Hematopoietic multipotent progenitor cell treated with erythropoietin and hydrocortisone succinate and interleukin-3 and kit ligand, for 17 days (in vitro differentiated cells): ENCODE data around the gene ADH1A.
"Not testable (repeated sequence)": the region's sequence is repeated elsewhere in the genome, so short reads cannot be mapped to it uniquely, and the experiment has no call there.

ENCODE experiments used
- DNase-seq: peaks from one replicate; pipeline ENCODE4 v3.0.0-alpha.2; 2015; ENCODE audit warnings: low spot score

Gene ADH1A

DNA sequence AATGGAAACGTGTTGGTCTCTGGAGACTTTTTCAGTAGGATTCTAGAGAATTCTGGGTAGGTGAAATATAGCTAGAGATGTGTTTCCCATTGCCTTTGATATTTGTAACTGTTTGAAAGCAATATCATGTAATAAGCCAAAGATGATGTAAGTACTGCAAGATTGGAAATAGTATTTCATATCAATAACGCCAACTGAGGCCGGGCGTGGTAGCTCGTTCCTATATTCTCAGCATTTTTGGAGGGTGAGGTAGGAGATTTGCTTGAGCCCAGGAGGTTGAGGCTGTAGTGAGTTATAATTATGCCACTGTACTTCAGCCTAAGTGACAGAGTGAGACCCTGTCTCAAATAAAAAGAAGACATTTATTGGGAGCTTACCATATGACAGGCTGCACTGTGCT, 9.5 kb downstream of the ADH1A start:
- DNase-seq = no peak

DNA sequence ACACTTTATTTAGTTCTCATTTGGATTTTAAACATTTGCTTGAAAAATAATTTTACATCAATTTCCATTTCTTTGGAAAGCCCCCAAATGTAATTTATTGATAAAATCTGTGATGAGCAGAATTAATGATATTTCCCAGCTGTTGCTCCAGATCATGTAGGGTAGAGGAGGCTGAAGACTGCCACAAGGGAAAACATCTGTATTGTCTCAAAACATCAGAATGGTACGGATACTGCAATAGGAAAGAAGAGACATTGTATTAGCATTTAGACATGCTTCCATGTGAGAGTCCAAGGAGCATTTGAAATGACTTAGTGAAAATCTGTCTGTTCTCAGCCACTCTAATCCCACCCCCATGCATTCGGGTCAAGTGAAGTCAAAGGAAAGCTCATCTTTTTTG, 14.4 kb downstream of the ADH1A start:
- DNase-seq = no peak

DNA sequence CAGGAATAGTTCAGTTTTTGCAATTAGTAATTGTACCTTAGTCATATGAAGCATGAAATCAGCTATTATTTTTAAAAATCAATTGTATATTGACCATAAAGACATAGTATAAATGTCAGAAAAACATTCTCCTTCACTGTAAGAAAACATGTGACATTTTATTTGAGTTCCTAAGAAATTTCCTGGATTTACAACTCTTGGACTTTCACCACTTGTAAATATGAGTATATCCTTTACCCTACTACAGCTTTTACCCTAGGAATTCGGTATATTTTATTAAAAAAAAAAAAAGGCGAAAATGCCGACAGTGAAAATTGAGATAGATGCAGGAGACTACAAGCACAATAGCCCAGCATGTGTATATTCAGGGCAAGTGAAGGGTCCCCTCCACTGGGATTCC, 14.9 kb downstream of the ADH1A start:
- no peak for DNase-seq

DNA sequence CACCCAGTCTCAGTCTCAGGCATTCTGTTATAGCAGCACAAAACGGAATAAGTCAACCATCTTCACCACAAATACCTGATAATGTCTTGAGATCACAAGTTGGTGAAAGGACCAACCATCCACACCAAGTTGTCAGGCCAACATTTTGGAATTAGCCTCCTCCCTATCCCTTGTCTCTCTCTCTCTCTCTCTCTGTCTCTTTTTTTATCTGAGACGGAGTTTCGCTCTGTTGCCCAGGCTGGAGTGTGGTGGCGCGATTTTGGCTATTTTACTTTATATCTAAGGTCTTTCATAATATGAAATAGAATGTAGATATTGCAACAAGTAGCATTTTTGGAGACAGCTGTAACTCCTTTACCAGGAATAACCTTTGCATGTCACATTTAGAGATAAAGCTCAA, 15.7 kb downstream of the ADH1A start:
- DNase-seq = no peak

DNA sequence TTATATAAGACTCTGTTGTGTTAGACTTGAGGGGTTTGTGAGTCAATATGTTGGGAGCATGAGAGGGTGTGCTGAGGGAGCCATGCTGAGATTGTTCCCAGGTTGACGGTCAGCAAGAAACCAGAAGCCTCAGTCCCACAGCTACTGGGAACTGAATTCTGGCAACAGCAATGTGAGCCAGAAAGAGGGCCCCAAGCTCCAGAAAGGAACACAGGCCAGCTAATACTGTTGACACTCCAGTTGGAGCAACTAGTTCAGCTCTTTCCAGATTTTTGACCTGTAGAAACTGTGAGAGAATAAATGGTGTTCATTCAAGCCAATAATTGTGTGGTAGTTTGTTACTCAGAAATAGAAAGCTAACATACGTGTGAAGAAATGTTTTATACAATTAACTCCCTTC, 17.1 kb downstream of the ADH1A start:
- DNase-seq = no peak

DNA sequence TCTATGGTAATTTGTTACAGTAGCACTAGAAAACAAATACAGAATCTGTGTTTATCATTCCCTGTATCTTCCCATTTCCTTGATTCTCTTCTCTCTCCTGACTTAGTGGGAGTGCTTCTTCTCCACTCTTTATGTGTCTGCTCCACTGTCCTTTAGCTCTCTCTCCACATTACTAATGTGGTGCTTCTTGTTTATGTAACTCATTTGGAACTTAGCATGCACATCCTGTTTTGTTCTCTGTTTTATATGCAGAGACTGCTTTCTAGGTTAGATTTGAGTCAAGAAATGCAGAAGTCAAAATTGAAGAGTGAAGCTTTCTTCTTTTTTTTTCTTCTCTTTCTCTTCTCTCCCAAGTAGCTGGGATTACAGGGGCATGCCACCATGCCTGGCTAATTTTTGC, 25.9 kb downstream of the ADH1A start:
- DNase-seq = no peak

DNA sequence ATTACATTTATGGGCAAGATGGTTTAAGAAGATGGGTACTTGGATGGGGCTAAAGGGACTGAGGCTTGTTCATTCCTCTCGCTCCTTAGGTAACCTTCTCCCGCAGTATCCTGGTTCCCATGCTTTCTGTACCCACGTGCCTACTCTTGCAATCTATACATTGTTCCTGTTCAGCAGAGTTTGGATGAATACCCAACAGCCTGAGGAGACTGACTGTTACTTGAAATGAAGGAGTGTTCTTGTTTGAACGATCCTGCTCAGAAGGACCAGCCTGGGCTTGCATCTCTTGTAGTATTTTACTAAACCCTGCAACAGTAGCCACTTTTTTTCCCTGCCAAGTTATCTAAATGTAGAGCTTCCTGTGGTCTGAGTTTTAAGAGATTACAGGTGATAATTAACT, 38.0 kb downstream of the ADH1A start:
- DNase-seq = no peak

DNA sequence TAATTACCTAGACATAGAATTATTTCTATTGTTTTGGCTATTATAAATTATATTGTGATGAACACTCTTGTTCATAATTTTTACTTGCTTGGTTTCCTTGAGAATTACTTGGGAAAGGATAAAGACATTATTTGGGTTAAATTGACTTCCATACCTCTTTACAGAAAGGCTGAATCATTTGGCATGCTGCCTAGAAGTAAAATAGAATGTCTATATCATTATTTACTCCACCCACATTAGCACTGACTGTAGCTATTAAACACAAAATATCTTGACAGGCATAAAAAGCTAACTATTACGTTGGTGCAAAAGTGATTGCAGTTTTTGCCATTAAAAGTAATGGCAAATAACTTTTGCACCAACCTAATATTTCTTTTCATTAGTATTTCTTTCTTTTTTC, 42.1 kb downstream of the ADH1A start:
- no peak for DNase-seq

DNA sequence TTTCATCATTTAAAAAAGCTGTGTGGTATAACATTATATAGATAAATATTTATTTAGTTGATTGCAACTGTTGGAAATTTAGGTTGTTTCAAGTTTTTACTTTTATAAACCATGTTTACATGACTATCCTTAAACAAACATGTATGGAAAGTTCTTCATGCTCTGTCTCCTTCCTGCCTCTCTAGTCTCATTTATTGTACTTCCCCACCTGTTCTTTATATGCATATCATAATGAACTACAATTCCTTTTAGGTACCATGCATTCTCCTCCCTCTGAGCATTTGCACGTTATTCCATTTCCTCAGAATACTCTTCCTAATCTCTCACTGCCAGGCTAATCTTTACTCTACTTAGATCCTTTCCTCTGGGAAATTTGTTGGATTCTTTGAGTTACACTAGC, 54.8 kb downstream of the ADH1A start:
- no peak for DNase-seq

DNA sequence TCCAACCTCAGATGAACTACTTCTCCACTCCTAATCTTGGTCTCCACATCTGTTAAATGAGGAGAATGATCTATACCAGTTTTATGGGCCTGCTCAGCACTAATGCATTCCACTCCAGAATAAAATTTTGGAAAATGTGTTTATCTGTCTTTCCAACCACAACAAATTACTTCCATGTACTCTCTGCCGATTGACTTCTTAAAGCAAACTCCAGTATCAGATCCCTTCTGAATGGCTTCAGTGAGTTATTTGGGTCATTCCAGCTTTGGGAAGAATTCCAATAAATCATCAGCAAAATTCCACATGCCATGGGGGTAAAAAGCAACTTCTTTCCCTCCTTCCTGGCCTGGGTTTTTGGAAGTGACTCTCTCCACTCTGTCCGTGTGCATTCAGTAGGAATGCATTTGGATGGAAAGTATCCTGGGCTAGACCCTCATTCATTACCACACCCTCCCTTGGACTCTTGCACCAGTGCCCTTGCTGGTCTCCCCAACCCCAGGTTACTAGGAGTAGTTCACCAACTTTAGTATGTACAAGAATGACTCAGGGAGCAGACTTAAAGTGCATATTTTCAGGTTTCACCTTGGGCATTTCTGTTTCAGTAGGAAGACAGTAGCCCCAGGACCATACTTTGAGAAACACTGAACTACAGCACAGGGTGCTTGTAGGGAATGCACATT, 56.3 kb downstream of the ADH1A start:
- no peak for DNase-seq

DNA sequence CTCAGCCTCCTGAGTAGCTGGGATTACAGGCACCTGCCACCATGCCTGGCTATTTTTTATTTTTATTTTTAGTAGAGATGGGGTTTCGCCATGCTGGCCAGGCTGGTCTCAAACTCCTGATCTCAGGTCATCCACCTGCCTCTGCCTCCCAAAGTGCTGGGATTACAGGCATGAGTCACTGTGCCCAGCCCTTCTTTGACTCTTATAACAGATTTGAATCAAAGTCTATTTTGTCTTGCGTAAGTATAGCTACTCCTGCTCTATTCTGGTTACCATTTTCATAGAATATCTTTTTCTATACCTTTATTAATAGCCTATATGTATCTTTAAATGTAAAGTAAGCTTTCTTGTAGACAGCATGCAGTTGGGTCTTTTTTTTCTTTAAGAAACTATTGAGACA, 57.4 kb downstream of the ADH1A start:
- DNase-seq = not testable (repeated sequence)

DNA sequence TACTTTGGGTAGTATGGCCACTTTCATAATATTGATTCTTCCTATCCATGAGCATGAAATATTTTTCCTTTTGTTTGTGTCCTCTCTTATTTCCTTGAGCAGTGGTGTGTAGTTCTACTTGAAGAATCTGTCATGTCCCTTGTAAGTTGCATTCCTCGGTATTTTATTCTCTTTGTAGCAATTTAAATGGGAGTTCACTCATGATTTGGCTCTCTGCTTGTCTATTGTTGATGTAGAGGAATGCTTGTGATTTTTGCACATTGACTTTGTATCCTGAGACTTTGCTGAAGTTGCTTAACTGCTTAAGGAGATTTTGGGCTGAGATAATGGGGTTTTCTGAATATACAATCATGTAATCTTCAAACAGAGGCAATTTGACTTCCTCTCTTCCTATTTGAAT, 62.1 kb downstream of the ADH1A start:
- DNase-seq = not testable (repeated sequence)

DNA sequence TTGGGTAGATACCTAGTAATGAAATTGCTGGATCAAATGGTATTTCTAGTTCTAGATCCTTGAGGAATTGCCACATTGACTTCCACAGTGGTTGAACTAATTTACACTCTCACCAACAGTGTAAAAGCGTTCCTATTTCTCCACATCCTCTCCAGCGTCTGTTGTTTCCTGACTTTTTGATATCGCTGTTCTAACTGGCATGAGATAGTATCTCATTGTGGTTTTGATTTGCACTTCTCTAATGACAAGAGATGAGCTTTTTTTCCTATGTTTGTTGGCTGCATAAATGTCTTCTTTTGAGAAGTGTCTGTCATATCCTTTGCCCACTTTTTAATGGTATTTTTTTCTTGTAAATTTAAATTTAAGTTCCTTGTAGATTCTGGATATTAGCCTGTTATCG, 63.1 kb downstream of the ADH1A start:
- DNase-seq = not testable (repeated sequence)
